Activated T-cell treated with anti-CD3 and anti-CD28 coated beads for 1 hour (primary cell): ENCODE results near the gene AUH.

Experiments used
- DNase-seq: peaks from one replicate; pipeline ENCODE4 v3.0.0-alpha.2; 2020; ENCODE audit warnings: low read depth

Gene AUH

GRCh38 chr9:91188719-91189590, 172.8 kb downstream of the AUH start:
- no peak for DNase-seq

GRCh38 chr9:91187965-91188344, 173.8 kb downstream of the AUH start:
- DNase-seq = no peak

GRCh38 chr9:91187311-91187964, 174.3 kb downstream of the AUH start:
- DNase-seq = no peak

- no peak for DNase-seq
Measured at GRCh38 chr9:91186632-91187108, 175.0 kb downstream of the AUH start.

- DNase-seq = no peak
Measured at GRCh38 chr9:91185193-91185886, 176.4 kb downstream of the AUH start.

- no peak for DNase-seq
Measured at GRCh38 chr9:91182429-91183225, 179.1 kb downstream of the AUH start.

- DNase-seq = no peak
Measured at GRCh38 chr9:91181541-91181940, 180.2 kb downstream of the AUH start.

GRCh38 chr9:91180930-91181268, 180.8 kb downstream of the AUH start:
- no peak for DNase-seq

GRCh38 chr9:91180240-91180929, 181.3 kb downstream of the AUH start:
- no peak for DNase-seq

GRCh38 chr9:91179237-91180138, 182.2 kb downstream of the AUH start:
- DNase-seq = no peak

GRCh38 chr9:91178281-91179236, 183.2 kb downstream of the AUH start:
- no peak for DNase-seq

- no peak for DNase-seq
Measured at GRCh38 chr9:91177661-91178280, 183.9 kb downstream of the AUH start.

GRCh38 chr9:91177081-91177480, 184.6 kb downstream of the AUH start:
- DNase-seq = no peak

GRCh38 chr9:91176426-91176825, 185.3 kb downstream of the AUH start:
- DNase-seq = no peak

GRCh38 chr9:91174772-91175171, 186.9 kb downstream of the AUH start:
- no peak for DNase-seq

GRCh38 chr9:91172329-91172728, 189.4 kb downstream of the AUH start:
- no peak for DNase-seq

GRCh38 chr9:91170951-91171350, 190.8 kb downstream of the AUH start:
- DNase-seq = no peak

GRCh38 chr9:91166796-91167366, 194.8 kb downstream of the AUH start:
- DNase-seq = no peak
